RCC 7860 (cell line): ENCODE results near the gene GPR55.

Source experiments
- DNase-seq: peaks from one replicate; pipeline ENCODE4 v3.0.0-alpha.2; 2015; ENCODE audit warnings: low spot score
- FAIRE-seq: peaks from 2 replicates; lab custom pipeline; 2012; peaks lifted over from hg19 to GRCh38; lab: Jason Lieb, UNC

Gene GPR55

DNA sequence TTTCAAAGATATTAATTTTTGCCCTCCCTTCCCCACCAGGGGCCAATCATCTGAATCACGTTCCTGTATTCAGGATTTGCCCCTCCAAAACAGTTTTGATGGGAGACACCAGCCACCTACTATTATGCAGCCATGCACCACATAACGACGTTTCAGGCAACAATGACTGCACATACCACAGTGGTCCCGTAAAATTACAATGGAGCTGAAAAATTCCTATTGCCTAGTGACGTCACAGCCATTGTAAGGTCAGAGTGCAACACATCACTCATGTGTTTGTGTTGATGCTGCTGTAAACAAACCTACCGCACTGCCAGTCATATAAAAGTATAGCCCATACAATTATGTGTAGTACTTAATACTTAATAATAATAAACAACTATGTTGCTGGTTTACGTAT is 37.7 kb downstream of the GPR55 start:
- FAIRE-seq: no peak
- no peak for DNase-seq

DNA sequence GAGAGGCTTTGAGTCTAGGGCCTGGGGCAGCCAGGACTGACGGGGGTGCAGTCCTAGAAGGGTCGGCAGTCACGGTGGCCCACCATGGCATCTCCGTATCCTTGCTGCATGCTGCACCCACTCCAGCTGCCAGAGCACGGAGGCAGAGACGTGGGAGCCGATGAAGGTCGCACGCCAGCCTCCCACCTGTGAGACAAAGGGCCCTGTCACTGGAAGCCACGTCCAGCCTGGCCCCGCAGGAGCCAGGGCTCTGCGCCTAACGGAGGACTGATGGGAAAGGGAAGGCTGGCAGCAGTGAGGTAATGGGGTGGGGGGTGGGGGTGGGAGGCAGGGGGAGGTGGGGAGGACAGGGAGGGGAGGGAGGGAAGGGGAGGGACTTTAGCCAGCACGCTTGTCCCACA is 38.4 kb downstream of the GPR55 start:
- no peak for DNase-seq
- FAIRE-seq: no peak

DNA sequence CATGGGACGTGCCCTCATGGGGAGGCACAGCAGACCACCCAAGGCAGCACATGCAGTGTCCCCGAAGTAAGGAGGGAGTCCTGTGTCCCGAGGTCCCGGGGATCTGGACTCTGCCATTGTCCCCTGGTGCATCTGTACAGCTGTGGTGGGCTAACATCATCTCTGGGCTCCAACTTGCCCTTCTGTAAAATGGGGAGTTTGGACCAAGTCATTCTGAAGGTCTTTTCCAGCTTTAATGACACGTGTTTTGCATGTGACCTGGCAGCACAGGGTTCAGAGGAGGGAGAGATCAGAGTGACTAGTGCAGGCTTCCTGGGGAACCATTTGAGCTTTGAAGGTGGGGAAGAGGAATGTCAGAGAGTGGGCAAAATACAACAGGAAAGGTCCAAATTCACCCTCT is 38.8 kb downstream of the GPR55 start:
- DNase-seq: no peak
- FAIRE-seq: no peak

DNA sequence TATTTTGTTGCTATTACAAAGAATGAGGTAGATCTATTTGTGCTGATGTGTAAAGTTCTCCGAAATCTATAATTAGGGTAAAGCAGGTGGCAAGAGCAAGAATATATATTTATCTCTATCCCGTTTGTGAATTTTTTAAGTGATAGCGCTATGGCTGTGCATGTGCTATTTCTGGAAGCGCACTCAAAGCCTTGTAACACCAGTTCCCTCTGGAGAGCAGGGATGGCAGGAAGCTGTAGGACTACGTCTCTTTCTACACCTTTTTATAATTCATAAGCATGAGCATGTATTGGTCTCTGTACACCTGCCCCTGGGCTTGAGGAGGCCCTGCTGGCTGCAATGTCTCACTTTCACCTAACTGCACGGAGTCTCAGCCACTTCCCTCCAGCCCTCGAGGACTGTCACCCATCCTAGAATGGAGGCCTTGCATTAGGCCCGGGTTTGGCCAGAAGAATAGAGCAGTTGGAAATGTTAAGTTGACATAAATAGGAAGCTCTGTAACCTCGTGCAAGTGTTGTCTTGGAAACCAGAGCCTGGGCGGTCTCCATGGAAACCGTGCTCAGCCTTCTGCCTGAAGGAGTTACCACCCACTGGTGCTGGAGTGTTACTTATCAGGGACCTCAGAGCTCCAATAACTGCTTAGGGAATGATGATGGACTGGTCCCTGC is 39.4 kb downstream of the GPR55 start:
- FAIRE-seq: no peak

DNA sequence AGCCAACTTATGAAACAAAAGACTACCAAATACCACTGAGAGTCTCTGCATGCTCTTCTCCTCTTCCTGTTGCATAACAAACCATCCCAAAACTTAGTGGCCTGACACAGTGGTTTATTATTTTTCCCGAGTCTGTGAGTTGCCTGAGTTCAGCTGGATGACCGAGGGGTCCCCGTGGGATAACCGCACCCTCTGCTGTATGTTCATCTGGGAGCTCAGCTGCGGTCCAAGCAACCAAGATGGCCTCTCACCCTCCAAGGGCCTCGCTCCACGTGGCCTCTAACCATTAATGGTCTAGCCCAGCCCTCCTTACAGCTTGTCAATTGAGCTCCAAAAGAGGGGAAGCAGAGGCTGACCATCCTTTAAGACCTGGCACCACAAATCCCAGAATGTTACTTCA is 43.2 kb downstream of the GPR55 start:
- FAIRE-seq (no peak), DNase-seq (no peak)

More for the DNA sequence above, 39.4 kb downstream of the GPR55 start:
- no peak for DNase-seq

DNA sequence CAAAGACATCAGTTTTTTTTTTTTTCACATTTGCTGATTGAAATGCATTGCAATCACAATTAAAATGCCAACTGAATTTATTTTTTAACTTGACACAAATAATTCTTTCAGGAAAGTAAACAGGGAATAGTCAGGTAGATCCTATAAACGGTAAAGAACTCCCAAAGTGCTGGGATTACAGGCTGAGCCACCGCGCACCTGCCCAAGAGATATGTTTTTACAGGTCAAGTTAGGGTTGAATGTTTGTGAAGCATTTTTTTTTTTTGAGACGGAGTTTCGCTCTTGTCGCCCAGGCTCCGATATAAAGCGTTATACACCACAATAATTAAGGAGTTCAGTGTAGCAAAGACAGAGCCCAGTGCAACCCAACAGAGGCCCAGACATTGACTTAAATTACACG is 45.2 kb downstream of the GPR55 start:
- no peak for DNase-seq
- no peak for FAIRE-seq

DNA sequence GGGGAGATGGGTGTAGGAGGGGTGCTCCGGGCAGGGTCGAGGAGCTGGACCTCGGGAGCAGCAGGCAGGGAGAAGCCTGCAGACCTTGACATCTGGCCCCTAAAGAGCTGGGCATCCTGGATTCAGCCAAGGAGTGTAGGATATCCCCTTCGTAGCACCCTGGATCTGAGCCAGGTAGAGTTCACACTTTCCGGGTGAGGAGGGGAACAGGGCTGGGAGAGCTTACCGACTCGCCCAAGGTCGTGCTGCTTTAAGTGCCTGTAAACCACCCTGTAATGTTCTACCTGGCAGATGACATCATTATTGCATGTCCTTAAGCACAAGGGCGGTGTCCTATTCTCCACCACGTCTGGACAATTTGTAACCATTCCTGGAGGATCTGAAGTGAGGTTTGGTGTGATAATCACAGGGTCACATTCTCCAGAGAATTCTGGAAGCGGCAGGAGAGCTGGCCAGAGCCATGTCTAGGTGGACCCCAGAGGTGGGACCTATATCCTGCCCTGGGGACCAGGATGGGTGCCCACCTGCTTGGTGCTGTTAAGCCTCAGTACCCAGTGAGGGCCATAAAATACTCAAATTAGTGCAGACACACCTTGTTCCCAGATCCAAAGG is 45.7 kb downstream of the GPR55 start:
- DNase-seq (no peak), FAIRE-seq (no peak)

DNA sequence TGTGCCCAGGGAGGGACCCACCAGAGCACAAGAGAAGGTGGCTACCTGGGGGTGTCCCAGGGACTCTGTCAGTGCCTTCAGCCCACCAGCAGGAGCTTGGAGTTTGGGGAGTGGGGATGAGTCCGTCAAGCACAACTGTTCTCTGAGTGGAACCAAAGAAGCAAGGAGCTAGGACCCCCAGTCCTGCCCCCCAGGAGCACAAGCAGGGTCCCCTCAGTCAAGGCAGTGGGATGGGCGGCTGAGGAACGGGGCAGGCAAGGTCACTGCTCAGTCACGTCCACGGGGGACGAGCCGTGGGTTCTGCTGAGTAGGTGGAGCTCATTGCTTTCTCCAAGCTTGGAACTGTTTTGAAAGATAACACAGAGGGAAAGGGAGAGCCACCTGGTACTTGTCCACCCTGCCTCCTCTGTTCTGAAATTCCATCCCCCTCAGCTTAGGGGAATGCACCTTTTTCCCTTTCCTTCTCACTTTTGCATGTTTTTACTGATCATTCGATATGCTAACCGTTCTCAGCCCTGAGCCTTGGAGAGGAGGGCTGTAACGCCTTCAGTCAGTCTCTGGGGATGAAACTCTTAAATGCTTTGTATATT is 46.3 kb downstream of the GPR55 start:
- FAIRE-seq: no peak
- no peak for DNase-seq

DNA sequence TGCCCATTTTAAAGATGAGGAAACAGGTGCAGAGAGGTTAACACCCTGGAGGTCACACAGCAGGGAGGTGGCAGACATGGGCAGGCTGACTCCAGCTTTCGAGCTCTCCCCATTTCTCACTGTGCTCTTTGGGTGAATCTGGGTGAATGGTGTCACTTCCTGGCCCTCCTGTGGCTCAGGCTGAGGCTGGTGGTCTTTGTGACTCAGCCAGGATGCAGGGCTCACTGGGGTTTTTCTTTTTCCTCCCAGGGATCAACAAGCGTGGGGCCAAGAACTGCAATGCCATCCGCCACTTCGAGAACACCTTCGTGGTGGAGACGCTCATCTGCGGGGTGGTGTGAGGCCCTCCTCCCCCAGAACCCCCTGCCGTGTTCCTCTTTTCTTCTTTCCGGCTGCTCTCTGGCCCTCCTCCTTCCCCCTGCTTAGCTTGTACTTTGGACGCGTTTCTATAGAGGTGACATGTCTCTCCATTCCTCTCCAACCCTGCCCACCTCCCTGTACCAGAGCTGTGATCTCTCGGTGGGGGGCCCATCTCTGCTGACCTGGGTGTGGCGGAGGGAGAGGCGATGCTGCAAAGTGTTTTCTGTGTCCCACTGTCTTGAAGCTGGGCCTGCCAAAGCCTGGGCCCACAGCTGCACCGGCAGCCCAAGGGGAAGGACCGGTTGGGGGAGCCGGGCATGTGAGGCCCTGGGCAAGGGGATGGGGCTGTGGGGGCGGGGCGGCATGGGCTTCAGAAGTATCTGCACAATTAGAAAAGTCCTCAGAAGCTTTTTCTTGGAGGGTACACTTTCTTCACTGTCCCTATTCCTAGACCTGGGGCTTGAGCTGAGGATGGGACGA is 47.1 kb downstream of the GPR55 start:
- FAIRE-seq (no peak), DNase-seq (no peak)

DNA sequence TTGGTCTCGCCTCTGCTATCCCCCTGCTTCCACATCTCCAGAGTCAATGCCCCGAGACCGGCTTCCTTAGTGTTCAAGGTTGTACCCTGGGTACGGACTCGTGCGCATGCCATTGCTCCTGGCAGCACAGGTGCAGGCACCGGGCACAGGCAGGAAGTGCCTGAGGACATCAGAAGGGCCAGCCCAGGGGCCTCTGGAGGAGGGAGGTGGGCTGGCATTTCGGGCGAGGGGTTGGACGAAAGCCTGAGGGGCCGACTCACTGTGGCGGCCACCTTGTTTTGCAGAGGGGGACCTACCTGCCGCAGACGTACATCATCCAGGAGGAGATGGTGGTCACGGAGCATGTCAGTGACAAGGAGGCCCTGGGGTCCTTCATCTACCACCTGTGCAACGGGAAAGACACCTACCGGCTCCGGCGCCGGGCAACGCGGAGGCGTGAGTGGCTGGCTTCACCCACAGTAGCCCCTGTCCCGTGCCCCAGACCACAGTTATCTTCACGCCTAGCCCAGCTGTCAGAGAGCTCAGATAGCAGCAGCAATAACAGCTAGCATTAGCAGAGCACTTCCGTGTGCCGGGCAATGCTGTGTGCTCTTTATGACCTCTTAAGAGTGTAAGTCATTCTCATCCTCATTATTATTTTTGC is 47.8 kb downstream of the GPR55 start:
- DNase-seq (no peak), FAIRE-seq (no peak)

DNA sequence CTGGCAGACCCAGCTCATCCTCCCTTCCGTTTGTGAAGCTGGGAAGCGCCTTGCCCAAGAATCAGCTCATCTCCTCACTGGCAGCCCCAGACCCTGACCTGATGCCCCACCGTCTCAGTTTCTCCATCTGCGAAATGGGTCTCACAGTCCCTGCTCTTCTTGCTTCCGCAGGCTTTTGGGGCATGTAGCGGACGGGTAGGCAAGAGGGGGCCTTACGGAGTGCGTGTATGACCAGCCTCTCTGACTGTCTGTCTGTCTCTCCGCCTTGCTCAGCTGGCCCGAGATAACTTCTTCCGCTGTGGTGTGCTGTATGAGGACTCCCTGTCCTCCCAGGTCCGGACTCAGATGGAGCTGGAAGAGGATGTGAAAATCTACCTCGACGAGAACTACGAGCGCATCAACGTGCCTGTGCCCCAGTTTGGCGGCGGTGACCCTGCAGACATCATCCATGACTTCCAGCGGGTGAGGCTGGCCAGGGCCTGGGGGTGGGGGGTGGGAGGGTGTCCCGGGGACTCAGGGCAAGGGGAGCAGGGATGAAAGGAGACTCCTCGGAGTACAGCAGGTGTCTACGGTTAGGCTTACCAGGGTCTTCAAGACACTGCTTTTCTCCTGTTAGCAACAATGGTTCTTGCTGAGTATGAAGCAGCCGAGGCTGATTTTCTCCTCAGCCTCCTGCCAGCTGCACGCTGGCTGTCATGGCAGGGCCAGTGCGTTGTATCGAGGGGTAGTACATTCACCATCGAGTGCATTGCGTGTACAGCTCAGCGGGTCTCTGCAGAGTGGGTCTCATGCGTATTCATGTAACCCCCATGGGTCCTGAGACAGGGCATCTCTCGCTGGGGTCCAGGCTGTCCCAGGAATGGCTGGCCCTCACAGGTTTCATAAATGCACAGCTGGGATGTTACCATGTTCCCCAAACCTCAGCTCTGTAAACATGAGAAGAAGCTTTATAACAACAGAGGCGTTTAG is 49.4 kb downstream of the GPR55 start:
- DNase-seq (no peak), FAIRE-seq (no peak)

DNA sequence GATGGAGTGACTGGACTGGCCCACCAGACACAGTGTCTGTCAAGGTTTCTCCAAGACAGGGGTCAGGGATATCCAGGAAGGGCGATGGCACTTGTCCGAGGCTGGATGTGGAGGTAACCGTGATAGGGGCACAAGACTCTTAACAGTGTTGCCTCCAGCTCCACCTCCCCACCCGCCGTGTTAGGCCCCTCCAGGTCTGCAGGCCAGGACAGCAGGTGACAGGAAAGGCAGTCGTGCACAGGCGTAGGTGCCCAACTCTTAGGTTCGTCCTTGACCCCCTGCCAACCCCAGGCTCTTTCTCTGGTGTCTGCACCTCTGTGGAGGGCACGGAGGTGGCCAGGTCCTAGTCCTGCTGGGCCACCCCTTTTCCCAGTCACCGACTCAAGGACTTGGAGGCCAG is 50.2 kb downstream of the GPR55 start:
- FAIRE-seq: no peak

DNA sequence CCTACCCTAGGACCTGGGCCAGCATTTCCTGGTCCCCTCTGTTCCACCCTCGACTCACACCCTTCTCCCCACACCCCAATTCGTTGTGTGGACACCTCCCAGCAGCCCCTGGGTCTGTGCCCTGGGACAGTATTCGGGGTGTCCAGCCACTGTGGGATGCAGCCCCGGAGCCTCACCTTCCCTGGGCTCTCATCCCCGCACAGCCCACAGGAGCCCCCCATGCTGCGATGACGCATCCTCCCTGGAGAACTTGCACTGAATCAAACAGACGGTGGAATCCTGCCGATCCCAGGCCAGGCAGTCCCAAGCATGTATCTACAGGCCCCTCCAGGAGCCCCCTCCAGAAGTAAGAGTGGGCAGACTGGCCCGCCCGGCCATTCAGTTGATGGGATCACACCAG is 50.6 kb downstream of the GPR55 start:
- DNase-seq (no peak), FAIRE-seq (no peak)

More for the DNA sequence above, 50.2 kb downstream of the GPR55 start:
- DNase-seq: no peak

DNA sequence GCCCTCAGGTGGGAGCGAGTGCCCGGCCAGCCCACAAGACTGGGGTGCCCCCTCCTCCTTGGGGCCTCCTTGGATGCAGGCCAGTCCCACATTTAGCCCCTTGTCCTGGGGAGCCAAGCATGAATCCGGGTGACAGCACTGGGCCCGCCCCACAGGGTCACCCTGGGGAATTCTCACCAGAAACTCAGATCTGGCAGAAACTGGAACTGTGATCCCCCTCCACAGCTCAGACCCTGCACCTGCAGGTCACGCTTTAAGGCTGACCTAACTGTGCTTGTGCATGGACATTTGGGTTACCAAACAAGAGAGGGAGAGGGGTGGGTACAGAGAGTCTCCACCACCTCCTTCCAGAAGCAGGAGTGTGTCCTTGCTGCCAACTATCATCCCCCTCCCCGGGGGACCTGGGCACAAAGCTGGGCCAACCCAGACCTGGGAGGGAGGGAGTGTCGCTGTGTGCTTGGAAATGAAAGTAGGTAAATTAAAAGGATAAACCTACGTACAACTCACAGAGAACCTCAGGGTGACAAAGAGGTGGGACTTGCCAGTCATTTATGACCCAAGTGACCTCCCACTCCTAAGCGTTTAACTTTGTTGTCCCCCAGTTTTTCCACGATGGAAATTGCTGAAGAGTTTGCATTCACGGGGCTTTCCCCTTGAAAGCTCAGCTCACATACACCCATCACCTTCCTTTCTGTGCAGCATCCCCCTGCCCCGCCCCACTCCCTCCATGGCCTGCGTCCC is 51.2 kb downstream of the GPR55 start:
- no peak for FAIRE-seq
- no peak for DNase-seq

DNA sequence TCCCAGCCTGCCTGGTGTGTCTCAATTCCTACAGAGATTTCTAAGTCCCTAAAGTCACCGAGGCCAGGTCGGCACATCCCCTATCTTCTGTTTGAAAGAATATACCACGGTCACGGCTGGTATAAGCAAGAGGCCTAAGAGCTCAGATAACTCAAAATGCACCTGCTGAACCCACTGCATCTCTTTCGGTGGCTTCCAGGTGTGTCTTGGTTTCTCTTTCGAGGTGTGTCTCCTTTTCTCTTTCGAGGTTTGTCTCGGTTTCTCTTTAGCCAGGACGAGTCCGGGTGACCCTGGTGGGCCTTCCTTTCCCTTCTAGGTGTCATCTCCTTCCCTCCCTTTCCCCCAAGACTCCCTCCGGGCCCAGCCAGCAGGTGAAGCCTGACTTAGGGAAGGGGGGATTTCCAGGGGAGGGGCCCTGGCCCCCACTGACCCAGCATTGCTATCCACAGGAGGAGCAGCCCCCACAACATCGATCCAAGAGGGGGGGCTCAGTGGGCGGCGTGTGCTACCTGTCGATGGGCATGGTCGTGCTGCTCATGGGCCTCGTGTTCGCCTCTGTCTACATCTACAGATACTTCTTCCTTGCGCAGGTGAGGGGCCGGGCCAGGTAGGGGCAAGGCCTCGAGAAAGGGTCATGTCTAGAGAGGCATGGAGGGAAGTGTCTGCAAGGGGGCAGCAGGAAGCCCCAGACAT is 51.9 kb downstream of the GPR55 start:
- FAIRE-seq (no peak), DNase-seq (no peak)

DNA sequence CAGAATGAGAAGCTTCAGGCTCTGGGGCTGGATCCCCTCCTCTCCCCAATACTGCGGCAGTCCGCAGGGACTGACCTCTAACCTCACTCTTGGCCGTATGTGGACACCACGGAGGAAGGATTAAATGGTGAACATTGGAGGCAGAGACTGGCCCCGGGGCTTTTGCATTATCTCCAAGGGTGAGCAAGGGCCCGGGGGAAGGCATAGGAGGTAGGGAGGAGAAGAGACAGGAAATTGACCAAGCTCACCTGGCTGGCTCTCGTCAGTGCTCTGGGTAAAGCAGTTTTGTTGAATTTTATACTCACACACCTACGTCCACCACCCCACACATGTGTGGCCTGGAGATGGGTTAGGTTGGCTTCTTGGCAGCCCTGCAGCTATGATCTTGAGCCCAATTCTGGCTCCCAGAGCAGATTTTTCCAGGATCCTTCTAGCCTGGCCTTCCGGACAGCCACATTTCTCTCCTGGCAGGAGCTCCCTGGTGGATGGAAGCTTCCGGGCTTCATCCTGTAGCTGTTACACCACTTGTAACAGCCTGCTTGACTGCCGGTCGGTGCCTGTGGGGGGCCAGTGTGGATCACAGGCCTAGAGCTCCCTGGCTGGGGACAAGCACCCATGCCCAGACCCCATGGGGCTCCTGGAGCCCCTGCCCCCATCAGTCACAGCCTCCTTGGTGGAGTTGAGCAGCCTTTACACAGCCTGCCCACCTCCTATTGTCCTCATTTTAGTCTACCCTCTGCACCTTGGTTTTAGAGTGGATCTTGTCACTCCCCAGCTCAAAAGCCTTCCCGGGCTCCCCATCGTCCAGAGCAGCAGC is 52.7 kb downstream of the GPR55 start:
- no peak for FAIRE-seq
- no peak for DNase-seq

DNA sequence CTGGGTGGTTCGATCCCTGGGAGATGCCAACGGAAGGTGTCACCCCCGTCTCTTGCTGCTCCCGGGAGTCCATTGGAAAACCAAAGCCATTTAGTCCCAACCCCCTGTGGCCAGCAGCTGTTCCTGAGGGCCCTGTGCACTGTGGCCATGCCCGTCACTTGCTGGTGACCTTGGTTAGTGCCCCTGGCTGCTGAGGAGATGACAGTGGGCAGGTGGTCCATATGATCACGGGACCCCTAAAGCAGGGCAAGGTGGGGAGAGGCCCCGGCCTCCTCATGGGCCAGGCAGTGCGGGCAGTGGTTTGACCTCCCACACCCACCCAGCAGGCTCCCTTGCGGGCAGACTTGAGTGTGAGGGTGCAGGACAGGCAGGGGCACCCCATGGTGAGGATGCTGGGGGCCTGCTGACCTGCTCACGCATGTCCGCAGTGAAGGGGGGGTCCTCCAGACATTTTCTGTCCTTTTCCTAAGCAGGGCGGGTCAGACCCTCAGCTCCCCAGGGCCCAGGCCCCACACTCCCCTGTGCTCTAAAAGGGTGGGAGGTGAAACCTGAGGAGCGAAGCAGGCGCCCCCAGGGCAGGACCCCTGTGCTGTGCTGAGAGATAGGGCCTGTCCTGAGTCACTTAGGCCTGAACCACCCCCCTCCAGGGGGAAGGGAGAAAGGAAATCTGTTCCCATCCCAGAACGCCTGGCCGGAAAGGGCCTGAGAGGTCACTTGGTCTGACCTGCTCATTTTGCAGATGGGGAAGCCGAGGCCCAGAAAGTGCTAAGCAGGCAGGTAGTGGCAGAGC is 53.5 kb downstream of the GPR55 start:
- DNase-seq (no peak), FAIRE-seq (no peak)
